Measurements from ENCODE around the gene SPATA46.

- TF ChIP-seq CTCF (tag by site-specific recombination; IDR thresholded peaks at IDR 0.05) (no peak), HOXD13 (CRISPR knock-in tag; IDR thresholded peaks at IDR 0.05; ENCODE audit: borderline replicate concordance) (no peak), BCL11A (tag by site-specific recombination; IDR thresholded peaks at IDR 0.05; ENCODE audit: low read depth) (no peak), ZNF10 (tag by site-specific recombination; IDR thresholded peaks at IDR 0.05) (no peak), EGR2 (tag by site-specific recombination; IDR thresholded peaks at IDR 0.05; ENCODE audit: low read depth) (no peak), GLI2 (tag by site-specific recombination; IDR thresholded peaks at IDR 0.05; ENCODE audit: borderline replicate concordance, low read depth) (no peak), ZNF510 (tag by site-specific recombination; IDR thresholded peaks at IDR 0.05; ENCODE audit: insufficient replicate concordance) (no peak), REST (tag by site-specific recombination; IDR thresholded peaks at IDR 0.05) (no peak), ZNF37A (tag by site-specific recombination; IDR thresholded peaks at IDR 0.05) (no peak)
These were observed 29.4 kb downstream of the SPATA46 start for GRCh38 chr1:162347281-162347680.

Data from HEK293 (cell line).